Glutamatergic neuron (in vitro differentiated cells): ENCODE data around the gene TPRG1L. TPM values are rescaled to one million over a fixed set of nuclear protein-coding genes. Genes with fewer than 3 reads are reported as not detected.
A peak's percentile ranks its signal among the peaks of the same experiment; 100 is the strongest.

Source experiments
- DNase-seq: peaks from one replicate; pipeline ENCODE4 v3.0.0; 2022
- H3K27ac Mint-ChIP-seq: one replicate; pipeline ENCODE4 v1.8.0; 2020; ENCODE audit warnings: mild to moderate bottlenecking, mixed read lengths, inconsistent platforms; ENCODE audit not compliant: unreplicated experiment
- H3K27me3 Mint-ChIP-seq: one replicate; pipeline ENCODE4 v1.8.0; 2020; ENCODE audit warnings: mild to moderate bottlenecking, moderate library complexity, mixed read lengths, inconsistent platforms; ENCODE audit not compliant: unreplicated experiment
- H3K36me3 Mint-ChIP-seq: one replicate; pipeline ENCODE4 v1.8.0; 2020; ENCODE audit warnings: mild to moderate bottlenecking, mixed read lengths, inconsistent platforms; ENCODE audit not compliant: unreplicated experiment
- H3K4me1 Mint-ChIP-seq: one replicate; pipeline ENCODE4 v1.8.0; 2020; ENCODE audit warnings: mild to moderate bottlenecking, low read depth, mixed read lengths, inconsistent platforms; ENCODE audit not compliant: unreplicated experiment
- H3K4me3 Mint-ChIP-seq: one replicate; pipeline ENCODE4 v1.8.0; 2020; ENCODE audit warnings: mild to moderate bottlenecking, mixed read lengths, inconsistent platforms; ENCODE audit not compliant: unreplicated experiment
- H3K9me3 Mint-ChIP-seq: one replicate; pipeline ENCODE4 v1.8.0; 2020; ENCODE audit warnings: mild to moderate bottlenecking, moderate library complexity, mixed read lengths, inconsistent platforms; ENCODE audit not compliant: unreplicated experiment
- CTCF ChIP-seq: fragments of 200-600 bp; sonication (generic); IDR thresholded peaks from one replicate; pipeline ENCODE4 v1.5.0; 2021; ENCODE audit not compliant: partially characterized antibody, unreplicated experiment
- total RNA-seq: library from RNA; stranded (reverse); fragmentation: NEBNext Ultra II Directional; extraction: Animal tissue kit (Norgen Biotek cat#: 25700); gene quantifications from one replicate; pipeline ENCODE4 v1.2.1, GENCODE V29; 2021; ENCODE audit not compliant: unreplicated experiment

TPRG1L gene
- total RNA-seq, 1 donor from 2014 or later = 43.1 TPM

- DNase-seq = peak; percentile 23
- H3K36me3 Mint-ChIP-seq = no peaks in the 10 kb centered on the region
- H3K27me3 Mint-ChIP-seq = peaks cover 13% of the 10 kb centered on the region
These were observed 32.9 kb downstream of the TPRG1L start for GRCh38 chr1:3657578-3658230.

GRCh38 chr1:3658231-3658615, 33.4 kb downstream of the TPRG1L start:
- H3K9me3 Mint-ChIP-seq = peaks cover 14% of the 10 kb centered on the region
- peaks cover 31% of the 10 kb centered on the region for H3K4me1 Mint-ChIP-seq
- H3K27me3 Mint-ChIP-seq = peaks cover 13% of the 10 kb centered on the region
- H3K4me3 Mint-ChIP-seq = peak overlapping the region; percentile 77
- H3K36me3 Mint-ChIP-seq = no peaks in the 10 kb centered on the region
- H3K27ac Mint-ChIP-seq = peak overlapping the region; percentile 88
- peak; percentile 53 for DNase-seq
- no peak for TF ChIP-seq CTCF

More at GRCh38 chr1:3657578-3658230, 32.9 kb downstream of the TPRG1L start:
- TF ChIP-seq CTCF = no peak
- H3K4me1 Mint-ChIP-seq = peaks cover 32% of the 10 kb centered on the region
- peaks cover 11% of the 10 kb centered on the region for H3K9me3 Mint-ChIP-seq
- no peak overlapping the region for H3K4me3 Mint-ChIP-seq
- H3K27ac Mint-ChIP-seq = peak overlapping the region; percentile 88

- DNase-seq = peak; percentile 4
- Mint-ChIP-seq H3K4me1 (peaks cover 26% of the 10 kb centered on the region), H3K9me3 (peaks cover 13% of the 10 kb centered on the region), H3K27me3 (peaks cover 7% of the 10 kb centered on the region), H3K4me3 (no peak overlapping the region), H3K27ac (peak overlapping the region; percentile 57), H3K36me3 (no peaks in the 10 kb centered on the region)
- TF ChIP-seq CTCF = no peak
These were observed 34.3 kb downstream of the TPRG1L start for GRCh38 chr1:3659093-3659492.

GRCh38 chr1:3660704-3661103, 35.9 kb downstream of the TPRG1L start:
- no peak for DNase-seq
- Mint-ChIP-seq H3K36me3 (no peaks in the 10 kb centered on the region), H3K4me3 (no peak overlapping the region), H3K27ac (no peak overlapping the region), H3K27me3 (peaks cover 6% of the 10 kb centered on the region), H3K4me1 (peaks cover 24% of the 10 kb centered on the region), H3K9me3 (peaks cover 13% of the 10 kb centered on the region)
- no peak for TF ChIP-seq CTCF

- TF ChIP-seq CTCF = no peak
- H3K36me3 Mint-ChIP-seq = no peaks in the 10 kb centered on the region
- peaks cover 11% of the 10 kb centered on the region for H3K9me3 Mint-ChIP-seq
- DNase-seq = no peak
- H3K27me3 Mint-ChIP-seq = peaks cover 4% of the 10 kb centered on the region
- H3K27ac Mint-ChIP-seq = no peak overlapping the region
- H3K4me1 Mint-ChIP-seq = peaks cover 26% of the 10 kb centered on the region
- no peak overlapping the region for H3K4me3 Mint-ChIP-seq
These were observed 36.8 kb downstream of the TPRG1L start for GRCh38 chr1:3661631-3662030.
